ENCODE results near the gene KCNMB2.
A peak's percentile ranks its signal among the peaks of the same experiment; 100 is the strongest.

KCNMB2 gene

DNA sequence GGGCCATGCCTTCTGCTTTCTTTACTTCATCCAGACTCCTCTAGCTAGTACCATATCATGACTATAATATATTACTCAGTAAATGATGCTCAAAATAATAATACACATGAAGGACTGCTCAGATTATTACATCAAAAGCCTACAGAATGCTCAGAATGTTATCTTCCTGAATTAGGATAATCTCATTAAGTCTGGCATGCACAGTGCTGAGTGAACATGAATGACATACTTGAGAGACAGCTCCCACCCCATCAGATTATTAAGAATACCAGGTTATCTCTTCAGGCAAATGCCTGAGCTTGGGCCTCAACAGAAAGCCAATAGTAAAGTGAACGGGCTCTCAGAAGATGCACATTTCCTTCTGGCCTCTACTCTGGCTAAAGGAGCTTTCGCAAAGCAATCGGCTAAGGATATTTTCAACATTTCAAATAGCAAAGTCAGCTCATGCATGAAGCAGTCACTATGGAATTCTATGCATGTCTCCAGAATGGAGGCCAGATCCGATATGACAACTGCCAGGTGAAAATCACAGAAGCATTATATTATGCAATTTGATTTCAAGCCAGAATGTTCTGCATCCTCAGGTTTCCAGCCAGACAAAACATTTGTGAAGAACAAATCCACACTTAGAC lies 122.6 kb downstream of the KCNMB2 start:
- DNase-seq: peak; percentile 37

DNA sequence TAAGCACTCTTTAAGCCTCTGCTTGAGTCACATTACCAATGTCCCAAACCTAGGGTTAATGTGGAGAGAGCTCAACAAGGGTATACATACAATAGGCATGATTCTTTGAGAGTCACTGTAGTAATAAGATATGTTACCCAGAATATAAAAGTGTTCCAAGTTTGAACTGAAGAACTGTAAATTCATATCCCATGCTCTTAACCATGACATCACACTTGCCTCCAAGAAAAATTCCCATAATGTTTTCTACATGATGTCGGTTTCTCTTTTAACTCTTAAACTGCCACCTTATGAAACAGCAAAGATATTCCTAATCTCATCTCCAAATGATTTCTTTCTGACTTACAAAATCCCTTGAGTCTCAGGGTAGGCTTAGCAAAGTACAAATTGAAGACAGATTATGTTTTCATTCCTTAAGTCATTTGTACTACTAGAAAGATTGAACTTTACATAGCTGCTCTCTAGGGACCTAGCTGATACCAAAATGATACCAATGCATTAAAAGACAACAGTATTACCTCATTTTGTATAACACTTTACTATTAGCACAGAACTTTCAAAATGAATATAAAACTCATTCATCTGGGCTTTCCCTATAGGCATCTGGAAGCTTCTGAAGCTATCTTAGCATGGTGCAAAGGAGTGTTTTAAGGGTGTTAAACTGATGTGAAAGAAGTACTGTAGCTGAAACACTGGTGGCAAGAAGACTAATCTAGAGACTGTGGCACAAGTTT lies 127.1 kb downstream of the KCNMB2 start:
- no peak for DNase-seq

DNA sequence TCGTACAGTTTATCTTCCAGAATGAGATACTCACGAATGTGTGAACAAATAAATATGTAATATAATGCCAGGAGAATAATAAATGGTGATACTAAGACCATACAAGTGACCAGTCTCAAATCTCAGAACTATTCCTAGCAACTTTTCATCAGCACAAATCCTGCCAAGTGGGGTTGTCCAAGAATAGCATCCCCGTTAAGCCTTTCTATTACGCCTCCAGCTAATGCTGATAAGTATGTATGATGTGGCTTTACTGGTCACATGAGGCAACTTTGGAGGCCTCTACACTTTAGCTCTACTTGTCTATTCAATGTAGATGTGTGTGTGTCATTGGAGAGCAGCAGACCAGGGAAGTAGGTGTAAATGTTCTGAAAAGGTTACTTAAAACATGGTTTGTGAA lies 129.5 kb downstream of the KCNMB2 start:
- DNase-seq: no peak

DNA sequence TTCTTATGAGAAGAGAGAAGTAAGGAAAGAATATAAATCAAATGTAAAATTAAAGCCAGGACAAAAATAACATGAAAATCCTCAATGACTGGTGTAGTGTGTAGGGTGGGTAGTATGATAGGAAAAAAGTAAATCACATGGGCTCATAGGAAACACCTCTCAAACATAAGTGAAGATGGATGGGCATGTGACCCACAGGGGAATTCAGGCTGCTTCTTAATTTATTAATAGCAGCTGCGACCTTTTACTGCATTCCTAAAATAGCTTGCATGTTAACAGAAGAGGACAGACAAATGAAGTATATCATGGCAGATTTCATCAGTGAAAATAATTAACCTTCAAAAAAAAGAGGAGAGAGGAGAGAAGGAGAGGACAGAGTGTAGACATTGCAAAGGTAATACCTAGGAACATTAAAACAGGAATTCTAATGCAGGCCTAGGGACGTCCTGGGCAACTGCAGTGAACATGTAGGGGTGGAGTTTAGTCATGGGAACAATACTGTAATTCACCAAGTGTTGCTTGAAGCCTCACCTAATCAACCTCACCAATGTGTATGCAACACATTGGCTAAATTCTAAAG lies 132.9 kb downstream of the KCNMB2 start:
- no peak for DNase-seq

DNA sequence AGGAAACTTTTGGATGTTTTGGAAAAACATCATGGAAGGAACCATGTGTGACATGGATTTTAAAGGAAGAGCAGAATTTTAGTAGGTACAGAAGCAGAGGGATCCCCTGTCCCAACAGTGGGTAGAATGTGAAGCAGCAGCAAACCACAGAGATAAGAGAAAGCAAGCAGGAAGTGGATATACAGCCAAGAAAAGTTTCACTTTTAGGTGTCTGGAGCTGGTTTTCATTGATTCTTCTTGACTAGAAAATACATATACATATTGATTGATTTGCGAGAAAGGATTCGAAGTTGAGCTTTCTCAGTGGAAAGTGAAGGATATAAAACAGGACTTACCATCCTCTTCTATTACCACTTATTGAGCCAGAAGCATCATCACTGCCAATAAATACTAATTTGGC lies 133.5 kb downstream of the KCNMB2 start:
- no peak for DNase-seq

DNA sequence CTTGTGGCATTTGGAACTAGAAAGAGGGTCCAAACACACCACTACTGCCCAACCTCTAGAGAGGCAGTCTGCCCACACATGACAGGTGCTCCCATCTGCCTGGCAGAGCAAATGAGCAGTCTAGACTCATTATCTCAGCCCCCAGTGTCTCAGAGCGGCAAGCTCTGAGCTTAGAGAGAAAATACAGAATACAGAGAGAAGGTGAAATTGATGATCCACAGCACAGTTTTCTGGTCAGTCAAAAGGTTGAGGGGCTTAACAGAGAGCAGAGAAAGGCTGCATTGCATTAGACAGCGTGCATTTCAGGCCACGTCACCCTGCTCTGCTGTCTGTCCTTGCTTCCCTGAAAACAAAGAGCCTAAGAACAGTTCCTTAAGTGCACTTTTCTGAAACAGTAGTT lies 135.1 kb downstream of the KCNMB2 start:
- DNase-seq: no peak

DNA sequence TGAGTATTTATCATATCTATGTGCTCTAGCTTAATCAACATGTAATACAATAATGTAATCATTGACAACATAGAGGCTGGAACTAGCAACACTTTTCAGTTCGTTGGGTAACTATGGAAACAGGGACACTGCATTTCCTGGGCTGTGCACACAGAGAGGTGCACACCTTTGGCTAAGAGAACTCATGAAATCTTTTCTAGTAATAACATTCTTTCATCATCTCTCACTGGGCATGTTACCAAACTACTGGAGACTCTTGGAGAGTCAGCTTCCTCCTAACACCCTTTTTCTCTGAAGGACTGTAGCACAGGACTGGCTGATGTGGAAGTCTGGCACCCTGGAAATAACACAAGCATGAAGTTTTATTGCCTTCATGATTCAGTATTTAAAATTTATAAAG lies 135.6 kb downstream of the KCNMB2 start:
- no peak for DNase-seq

DNA sequence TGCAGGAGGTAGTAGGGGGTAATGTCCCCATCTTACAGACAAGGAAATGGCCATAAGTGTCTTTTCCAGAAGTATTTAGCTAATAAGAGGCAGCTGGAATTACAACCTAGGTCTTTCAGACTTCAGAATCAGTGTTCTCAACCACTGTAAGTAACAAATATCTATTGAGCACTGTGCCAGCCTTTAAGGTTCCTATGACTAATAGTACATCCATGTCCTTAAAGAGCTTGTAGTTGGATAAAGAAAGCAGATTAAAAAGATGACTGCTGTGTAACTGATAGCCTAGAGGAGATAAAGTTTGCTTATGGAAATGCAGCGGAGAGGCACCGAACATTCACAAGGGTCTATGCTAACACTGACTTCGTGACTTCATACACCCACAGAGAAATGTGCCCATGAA lies 136.0 kb downstream of the KCNMB2 start:
- DNase-seq: no peak

DNA sequence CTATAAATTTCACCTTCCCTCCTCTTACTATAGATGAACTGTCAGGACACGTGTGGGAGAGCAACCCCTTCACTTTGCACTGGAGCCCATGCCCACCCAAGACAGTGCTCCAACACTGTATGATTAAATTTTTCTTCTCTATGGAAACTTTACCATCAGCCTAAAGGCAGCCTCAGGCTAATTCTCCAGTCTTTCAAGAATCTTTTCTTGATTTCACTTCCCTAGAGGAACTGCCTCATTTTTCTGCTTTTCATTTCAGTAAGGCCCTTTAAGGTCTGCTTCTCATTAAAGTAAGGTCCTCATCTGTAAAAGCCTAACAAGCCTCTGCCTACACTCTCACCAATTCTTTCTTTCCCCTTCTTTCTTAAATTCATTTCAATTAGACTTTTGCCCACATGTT lies 137.3 kb downstream of the KCNMB2 start:
- DNase-seq: no peak

DNA sequence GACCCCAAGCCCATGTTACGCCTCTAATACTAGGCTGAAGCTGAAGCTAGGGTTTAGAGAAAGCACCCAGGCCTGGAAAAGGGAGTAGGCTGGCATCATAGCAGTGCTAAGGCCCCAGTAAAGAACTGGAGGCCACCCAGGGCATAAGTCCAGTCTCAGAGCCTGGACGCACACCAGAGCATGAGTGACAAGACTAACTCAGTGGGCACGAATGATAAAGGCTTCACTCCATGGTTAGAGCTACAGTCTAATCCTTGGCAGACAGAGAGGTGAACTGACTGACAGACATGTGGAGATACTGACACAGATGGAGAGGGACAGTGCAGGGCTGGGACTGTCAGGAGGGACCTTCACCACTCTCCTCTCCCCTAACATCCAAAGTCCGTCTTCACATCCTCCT lies 139.8 kb downstream of the KCNMB2 start:
- DNase-seq: no peak

DNA sequence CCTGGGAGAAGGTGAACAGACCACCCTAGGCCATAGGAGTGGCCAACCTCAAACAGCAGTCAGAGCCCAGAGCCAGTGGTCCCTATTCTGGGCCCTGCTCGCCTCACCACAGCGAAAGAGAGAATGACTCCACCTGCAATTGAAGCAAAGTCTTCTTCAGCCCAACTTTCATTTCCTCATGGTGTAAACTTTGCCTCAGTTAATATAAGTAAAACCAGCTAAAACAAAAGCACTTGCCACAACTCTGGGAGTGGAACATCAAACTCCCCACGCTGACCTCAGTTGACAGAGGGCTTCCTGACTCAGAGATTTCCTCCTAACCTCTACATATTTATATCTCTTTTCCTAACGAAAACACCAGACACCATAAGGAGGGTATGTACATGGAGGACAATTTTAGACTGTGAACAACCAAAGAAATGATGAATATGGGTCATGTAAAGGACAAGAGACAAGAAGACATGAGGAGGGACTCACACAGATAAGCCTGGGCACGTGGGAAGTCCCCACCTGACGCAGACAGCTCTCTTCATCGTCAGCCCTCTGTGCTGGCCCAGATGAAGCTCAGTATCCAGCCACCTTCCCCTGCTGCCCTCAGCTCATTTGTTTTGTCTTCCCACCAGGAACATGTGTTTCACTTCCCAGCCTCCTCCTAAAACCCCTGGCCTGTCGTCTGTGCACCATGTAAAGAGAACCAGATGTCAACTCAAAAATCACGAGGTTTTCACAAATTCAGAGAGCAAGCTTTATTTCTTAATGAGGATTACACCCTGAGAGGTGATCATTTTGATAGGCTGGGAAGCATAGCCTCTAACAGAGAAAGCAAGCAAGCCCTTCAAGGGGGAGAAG lies 140.9 kb downstream of the KCNMB2 start:
- DNase-seq: no peak

DNA sequence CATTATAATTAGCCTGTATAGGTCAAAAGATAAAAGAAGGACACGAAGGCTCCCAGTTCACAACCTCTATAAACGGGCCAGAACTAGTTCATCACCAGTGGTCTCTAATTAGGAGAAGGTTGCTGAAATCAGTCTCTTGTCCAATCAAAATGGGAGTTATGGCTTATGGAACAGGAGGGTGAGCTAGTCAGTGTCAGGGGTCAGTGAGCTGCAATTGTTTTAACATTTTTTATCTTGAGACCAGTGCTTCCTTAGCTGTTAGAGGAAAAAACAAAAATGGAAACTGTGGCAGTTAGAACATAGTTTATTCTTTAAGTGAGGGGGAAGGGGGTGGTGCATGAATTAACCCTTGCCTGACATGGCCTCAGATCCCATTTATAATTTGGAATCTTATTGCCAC lies 141.7 kb downstream of the KCNMB2 start:
- no peak for DNase-seq

DNA sequence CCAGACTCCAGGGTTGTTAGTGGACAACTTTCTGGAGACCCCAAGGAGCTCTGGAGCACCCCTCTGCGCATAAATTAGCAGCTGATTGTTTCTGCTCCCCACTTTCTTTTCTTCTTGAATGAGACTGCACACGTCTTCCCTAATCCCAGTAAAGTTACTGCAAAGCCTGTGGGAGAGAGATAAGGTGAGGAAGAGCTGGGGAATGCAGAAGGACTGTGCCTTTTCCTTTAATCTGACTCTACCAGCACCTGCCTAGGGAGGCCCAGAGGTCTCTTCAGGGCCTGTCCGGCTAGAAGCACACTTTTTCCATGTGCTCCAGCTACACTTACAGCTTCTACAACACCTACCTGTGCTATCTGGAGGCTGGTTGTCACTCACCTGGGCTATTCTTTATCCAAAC lies 143.8 kb downstream of the KCNMB2 start:
- no peak for DNase-seq

DNA sequence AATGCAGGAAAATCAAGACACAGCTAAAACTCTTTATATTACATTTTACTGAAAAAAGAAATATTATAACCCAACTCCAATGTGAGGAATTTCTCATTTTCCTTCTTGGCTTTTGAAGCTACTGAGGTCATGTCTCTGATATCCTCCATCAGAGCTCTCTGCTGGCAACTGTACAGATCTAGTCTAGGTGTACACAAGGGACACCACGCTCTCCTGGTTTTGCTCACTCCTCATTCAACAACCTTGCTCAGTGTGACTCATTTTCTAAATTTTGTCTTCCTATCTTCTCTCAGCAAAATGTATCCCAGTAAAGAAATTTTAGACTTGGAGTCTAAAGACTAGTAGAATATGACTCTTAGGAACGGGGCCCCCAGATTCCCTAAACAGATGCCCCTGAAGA lies 144.3 kb downstream of the KCNMB2 start:
- DNase-seq: no peak

DNA sequence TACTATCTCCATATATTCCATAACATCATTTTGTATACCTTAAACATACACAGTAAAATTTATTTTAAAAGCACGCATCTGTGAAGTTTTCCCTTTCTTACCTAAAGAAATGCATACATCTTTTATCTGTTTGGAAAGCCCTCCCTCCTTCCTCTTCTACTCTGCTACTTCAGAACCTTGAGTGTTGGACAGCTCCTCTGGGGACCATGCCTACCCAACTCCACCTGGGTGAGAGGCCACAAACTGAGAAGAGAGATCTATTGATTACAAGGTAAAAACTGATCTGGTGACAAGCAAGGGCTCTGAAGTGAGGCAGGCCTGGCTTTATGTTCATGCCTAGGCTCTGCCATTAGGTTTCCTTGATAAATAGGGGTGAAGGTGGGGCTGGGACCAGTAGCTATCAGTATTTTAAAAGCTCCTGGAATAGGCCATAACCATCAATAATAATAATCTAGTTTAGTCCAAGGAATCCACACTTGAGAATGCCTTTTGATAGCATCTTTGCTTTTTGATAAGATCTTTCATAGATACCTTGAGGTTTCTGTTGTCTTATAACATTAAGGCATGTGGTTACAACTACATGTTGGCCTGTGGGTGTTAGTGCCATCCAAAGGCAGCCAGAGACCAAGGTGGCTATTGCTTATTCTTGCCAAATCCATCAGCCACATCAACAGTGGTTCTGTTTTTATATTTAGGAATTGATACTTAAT lies 148.8 kb downstream of the KCNMB2 start:
- no peak for DNase-seq

DNA sequence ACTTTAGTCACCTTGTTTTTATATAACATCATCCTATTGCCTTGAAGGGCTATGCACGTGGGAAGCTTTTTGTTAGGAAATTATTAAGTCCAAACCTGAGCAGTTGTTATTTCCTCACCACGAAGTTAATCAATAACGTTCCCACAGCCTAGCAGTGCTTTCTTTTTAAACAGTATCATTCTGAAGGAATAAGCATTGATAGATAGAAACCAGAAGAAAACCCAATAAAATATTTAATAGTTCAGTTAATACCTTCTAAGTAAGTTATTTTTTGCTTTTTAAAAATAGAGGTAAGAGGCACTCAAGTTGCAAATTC lies 149.3 kb downstream of the KCNMB2 start:
- DNase-seq: no peak

DNA sequence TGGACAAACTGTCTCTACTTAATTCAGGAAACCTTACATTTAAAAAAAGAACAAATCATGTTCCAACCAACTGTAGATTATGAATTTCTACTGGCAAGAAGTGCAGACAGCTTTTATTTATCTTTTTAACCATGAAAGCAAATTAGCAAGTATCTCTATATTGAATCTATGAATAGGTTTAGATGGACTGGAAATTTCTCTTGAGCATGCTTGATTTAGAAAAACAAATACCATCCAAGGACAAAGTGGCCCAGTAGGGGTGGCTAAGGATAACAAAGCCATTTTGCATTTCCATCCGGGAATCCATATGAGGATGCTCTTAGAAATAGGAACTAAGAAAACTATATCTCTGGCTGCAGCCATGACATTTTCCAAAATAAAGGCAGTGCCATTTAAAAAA lies 150.6 kb downstream of the KCNMB2 start:
- no peak for DNase-seq

DNA sequence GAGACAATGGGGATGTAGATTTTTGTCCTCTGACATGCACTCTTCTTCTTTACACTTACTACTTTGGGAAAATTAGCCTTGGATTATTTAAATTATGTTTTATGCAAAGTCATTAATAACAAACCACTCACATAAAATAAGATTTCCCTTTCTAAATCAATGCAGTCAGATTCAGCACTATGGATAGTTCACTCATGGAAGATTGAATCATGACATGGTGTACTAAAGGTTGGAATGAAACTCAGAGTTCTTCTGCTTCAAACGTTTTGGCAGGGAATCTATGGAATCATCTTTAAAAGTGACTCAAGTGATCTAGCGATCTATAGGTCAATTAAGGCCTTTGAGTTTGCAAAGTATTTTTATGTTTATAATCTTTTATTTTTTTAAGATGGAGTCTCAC lies 154.3 kb downstream of the KCNMB2 start:
- DNase-seq: no peak

DNA sequence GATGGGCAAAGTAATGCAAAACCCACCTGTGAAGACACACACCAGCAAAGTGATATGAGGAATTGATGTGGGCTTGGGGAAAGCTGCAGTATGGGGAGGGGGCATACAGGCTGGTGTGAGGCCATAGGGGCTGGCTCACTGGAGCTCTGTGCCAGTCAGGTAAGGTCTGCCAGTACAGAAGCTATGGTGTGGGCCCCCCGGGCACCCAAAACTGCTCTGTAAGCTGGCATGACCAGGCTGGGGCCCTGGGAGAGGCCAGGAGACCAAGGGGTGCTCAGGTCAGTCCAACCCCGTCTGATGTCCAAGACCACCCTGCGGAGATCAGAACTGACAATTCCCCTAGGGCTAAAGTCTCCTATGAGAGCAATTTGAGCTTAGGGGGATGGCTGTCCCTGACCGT lies 163.1 kb downstream of the KCNMB2 start:
- no peak for DNase-seq

DNA sequence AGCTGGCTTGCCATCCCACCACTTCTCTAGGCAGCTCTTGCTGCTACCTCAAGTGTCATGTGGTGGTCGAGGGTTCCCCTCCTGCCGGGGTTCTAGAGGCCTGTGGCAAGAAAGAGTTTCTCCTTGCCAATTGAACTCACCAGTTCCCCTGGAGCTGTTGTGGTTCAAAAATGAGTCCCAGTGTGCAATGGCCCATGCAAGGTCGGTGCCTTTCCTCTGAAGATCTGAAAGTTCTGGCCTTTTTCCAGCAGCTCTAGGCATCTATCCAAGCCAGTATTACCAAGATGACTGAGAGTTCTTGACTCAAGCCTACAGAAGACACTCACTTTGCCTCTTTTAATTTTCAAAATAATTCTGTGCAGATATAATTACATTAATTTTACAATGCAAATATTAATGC lies 163.6 kb downstream of the KCNMB2 start:
- no peak for DNase-seq

DNA sequence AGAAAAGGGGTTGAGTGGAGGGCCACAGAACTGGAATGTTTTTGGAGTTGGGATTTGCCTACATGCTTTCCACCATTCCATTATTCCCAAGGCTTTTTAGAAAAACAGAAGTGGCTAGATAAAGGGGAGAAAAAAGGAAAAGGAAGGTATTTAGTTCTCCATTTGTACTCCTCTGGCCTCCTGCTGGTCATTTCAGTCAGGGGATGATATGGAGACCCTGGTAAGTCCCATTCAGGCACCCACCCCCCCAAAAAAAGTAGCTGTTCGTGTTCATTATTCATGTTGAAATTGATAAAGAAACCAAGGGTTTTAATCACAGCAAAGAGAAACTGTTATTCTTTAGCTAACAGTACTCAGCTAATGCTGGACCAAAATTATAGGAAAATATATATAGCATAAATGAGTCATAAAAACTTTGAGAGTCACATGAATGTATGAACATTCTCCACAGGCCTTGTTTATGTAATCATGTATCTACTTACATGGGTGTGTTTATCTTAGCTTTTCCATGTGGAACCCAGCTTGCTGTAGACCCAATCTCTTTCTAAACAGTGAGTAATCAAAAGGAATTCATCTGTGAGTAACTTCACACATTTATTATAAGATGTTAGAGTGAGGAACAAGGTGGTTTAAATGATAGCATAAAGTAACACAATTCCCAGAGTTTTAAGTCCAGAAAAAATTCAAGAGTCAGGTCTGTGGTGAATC lies 167.2 kb downstream of the KCNMB2 start:
- DNase-seq: no peak

DNA sequence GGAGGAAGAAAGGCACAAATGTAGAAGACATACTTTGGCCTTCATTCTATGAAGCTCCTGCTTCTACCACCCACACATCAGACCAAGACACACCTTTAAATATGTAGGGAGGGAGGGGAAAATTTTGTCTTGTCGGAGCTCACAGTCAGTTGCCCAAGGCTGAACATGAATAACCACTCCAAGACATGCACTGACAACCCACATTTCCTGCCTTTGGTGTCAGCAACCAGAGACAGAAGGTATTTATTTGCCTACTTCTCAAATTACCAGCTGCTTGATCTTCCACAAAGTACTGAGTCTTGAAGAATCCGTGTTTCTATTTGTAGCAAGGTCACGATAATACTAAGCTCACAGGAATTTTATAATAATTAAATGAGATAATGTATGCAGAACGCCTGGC lies 169.7 kb downstream of the KCNMB2 start:
- DNase-seq: no peak

DNA sequence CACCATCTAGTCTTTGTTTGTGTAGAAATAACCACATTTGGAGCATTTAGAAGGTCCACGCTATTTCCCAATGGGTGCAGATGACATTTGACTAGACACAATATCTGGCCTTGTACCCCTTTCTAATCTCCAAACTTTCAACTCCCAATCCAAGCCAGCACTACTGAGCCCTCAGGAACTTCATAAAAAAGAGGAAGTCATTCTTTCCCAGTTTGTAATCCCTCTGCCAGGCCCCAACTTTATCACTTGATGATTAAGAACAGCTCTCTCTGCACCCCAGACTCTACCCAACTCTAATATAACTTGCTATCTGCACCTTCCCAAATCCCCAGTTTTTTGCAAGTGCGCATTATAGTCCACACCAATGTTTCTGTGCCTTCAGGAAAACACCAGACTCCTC lies 170.2 kb downstream of the KCNMB2 start:
- DNase-seq: no peak
